Muscle layer of duodenum (tissue), 2 donors: ENCODE results near the gene AGBL4.

Source experiments
- H3K27ac ChIP-seq: one replicate; pipeline ENCODE4 v1.7.0; 2013; ENCODE audit warnings: mild to moderate bottlenecking, low read length
- H3K27me3 ChIP-seq: one replicate; pipeline ENCODE4 v1.7.0; 2013; ENCODE audit warnings: low read depth, mild to moderate bottlenecking, control low read depth, low read length
- H3K36me3 ChIP-seq, 2 donors: one replicate each; pipeline ENCODE4 v1.7.0; 2013; ENCODE audit warnings: low read length in 2 of 2, control low read depth in 1 of 2, mild to moderate bottlenecking in 1 of 2; ENCODE audit not compliant: insufficient read depth in 2 of 2, control insufficient read depth in 1 of 2
- H3K4me1 ChIP-seq, 2 donors: one replicate each; pipeline ENCODE4 v1.7.0; 2013; ENCODE audit warnings: low read length in 2 of 2, mild to moderate bottlenecking in 2 of 2, control low read depth in 1 of 2, moderate library complexity in 1 of 2; ENCODE audit not compliant: insufficient read depth in 2 of 2, control insufficient read depth in 1 of 2
- H3K4me3 ChIP-seq, 2 donors: one replicate each; pipeline ENCODE4 v1.7.0; 2013; ENCODE audit warnings: low read length in 2 of 2, low read depth in 1 of 2, mild to moderate bottlenecking in 1 of 2
- H3K9me3 ChIP-seq, 2 donors: one replicate each; pipeline ENCODE4 v1.7.0; 2013; ENCODE audit warnings: low read length in 2 of 2, control low read depth in 1 of 2, mild to moderate bottlenecking in 1 of 2; ENCODE audit not compliant: control insufficient read depth in 1 of 2
- donor health status: healthy.

Gene AGBL4

DNA sequence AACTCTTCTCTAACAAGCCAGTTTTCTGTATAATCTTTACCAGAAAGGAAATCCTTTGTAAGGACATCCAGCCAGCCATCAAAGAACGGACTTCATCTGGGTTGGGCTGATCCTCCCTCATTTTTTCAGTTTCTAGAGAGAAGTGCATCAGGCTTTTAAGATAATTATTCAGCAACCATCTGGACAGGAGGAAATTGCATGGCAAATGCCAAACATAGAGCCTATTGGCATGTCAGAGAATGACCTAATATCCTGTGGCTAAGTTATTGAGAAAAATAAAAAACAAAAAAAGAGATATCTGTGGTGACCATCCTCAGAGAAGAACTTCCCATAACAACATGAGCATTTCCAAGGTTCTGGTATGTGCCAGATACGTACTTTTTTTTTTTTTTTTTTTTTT, 1172.1 kb downstream of the AGBL4 start:
- Histone ChIP-seq H3K9me3 (no peaks in the 10 kb centered on the region), H3K4me1 (no peaks in the 10 kb centered on the region), H3K27me3 (no peaks in the 10 kb centered on the region), H3K4me3 (no peak overlapping the region), H3K27ac (no peak overlapping the region), H3K36me3 (no peaks in the 10 kb centered on the region)

DNA sequence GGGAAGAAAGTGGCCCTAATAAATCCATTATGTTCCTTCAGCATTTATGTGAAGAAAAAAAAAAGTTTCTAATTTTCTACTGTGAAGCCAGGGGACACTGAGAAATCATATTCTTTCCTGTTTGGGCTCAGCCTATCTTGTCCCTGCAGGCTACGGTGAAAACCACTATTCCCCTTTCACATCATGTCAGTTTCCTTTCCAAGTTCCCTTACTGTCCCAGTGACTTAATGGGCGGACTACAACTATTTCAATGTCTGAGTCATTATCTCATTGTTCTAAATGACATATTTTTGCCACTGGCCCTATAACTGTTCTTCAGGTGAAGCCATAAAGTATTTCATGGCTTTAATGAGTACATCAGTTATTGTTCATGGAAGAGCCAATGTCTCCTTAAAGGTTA, 1175.7 kb downstream of the AGBL4 start:
- Histone ChIP-seq H3K4me1 (no peaks in the 10 kb centered on the region), H3K9me3 (no peaks in the 10 kb centered on the region), H3K27ac (no peak overlapping the region), H3K27me3 (no peaks in the 10 kb centered on the region), H3K4me3 (no peak overlapping the region), H3K36me3 (no peaks in the 10 kb centered on the region)

DNA sequence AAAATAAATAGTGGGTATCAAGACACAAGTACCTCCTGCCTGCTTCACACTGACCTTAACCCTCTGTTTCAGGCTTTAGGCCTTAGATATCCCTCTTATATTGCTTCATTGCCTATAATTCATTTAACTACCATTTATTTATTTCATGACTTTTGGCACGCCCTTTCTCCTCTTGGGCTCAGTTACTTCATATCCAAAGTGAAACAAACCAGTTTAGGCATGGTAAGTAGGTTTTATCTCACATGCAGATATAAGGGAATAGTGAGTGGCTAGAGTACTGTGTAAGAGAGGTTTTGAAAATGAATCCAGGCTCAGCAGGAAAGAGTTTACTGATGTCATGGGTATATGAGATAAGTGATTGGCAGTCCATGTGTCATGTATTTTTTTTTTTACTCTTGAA, 1177.3 kb downstream of the AGBL4 start:
- Histone ChIP-seq H3K36me3 (no peaks in the 10 kb centered on the region), H3K27me3 (no peaks in the 10 kb centered on the region), H3K27ac (no peak overlapping the region), H3K4me3 (no peak overlapping the region), H3K4me1 (no peaks in the 10 kb centered on the region), H3K9me3 (no peaks in the 10 kb centered on the region)

DNA sequence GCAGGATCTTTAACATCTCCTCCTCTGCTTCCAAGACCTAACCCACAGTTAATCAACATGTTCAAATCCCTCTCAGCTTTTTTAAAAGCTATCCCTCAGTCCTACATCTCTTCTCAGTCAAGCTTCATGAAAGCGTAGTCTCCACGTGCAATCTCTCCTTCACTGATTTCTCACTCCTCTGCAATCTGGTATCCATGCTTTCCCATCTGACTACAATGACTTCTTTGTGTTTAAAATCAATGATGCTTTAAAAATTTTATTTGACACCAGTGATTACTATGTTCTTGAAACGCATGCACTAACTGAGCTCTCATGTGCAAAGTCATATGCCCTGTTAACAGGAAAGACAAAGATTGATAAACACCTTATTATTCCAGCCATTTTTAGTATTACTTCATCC, 1179.6 kb downstream of the AGBL4 start:
- H3K27ac ChIP-seq = no peak overlapping the region
- no peaks in the 10 kb centered on the region for H3K27me3 ChIP-seq
- no peaks in the 10 kb centered on the region for H3K4me1 ChIP-seq
- H3K9me3 ChIP-seq = no peaks in the 10 kb centered on the region
- no peaks in the 10 kb centered on the region for H3K36me3 ChIP-seq
- no peak overlapping the region for H3K4me3 ChIP-seq

DNA sequence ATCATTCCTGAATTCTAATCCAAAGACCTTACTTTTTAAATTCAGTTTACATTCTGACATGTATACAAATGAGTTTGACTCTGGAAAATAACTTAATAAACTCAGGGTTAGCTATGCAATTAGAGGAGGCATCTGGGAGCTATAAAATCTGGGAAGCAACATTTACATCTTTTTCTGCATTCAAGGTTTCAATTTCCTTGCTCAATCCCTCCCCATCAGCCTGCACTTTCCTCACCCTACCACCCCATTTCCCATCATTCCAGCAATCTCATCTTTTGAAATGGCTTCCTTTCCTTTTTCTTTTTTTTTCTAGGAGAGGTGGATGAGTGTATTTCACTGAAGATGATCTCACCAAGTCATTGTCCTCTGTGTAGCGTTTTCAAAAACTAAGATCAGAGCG, 1181.8 kb downstream of the AGBL4 start:
- Histone ChIP-seq H3K4me1 (no peaks in the 10 kb centered on the region), H3K27me3 (no peaks in the 10 kb centered on the region), H3K36me3 (no peaks in the 10 kb centered on the region), H3K9me3 (no peaks in the 10 kb centered on the region), H3K27ac (no peak overlapping the region), H3K4me3 (no peak overlapping the region)

DNA sequence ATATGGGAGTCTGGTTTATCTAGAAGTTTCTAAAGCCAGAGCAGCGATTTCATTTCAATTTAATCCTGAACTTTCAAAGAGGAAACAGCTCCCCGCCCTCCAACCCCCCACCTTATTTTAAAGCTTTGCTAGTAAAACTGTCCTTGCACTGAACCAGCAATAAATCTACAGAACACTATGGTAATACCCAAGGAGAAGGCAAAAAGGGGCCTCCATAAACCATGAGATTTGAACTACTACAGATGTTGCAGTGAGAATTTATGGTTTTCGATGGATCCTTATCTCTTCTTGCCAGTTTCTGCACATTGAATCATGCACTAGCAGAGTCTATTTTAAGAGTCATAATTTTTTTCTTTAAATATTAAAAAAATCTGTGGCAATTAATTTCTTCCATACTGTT, 1182.3 kb downstream of the AGBL4 start:
- H3K36me3 ChIP-seq = no peaks in the 10 kb centered on the region
- no peaks in the 10 kb centered on the region for H3K4me1 ChIP-seq
- no peaks in the 10 kb centered on the region for H3K9me3 ChIP-seq
- no peaks in the 10 kb centered on the region for H3K27me3 ChIP-seq
- no peak overlapping the region for H3K4me3 ChIP-seq
- no peak overlapping the region for H3K27ac ChIP-seq

DNA sequence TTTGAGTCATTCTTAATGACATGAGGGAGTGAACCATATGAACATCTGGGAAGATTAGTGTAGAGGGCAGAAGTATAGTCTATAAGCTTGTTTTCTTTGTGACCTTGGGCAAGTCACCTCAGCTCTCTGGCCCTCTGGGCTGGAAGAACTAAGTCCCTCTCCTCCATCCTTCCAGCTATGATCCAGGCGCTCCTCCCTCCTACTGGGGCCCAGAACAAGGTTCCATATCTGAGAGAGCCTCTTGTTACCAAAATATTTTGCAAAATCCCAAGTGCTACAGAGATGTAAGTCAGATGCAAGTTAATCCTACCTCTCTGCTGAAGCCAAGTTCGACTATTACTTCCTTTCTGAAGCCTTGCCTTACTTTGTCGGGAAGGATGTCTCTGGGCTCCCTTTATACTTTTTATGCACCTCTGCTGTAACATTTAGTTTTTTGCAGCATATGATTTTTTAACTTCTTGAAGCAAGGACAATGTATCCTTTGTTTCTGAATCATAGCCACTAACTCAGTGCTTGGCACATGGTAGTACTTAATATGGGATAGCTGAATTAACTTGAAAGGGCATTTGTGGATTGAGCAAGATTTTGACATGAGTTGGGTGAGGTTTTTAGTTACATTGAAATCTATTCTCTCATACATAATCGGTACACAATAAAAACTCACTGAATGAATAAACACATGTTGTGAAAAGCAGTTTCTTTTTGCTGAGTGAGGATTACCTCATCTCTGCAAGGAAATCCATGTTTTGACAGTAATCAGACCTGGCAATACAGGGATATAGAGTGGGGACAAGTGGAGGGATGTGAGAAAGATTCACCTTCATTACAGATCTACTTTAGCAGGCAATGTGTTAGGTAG, 1192.4 kb downstream of the AGBL4 start:
- no peaks in the 10 kb centered on the region for H3K36me3 ChIP-seq
- H3K9me3 ChIP-seq = no peaks in the 10 kb centered on the region
- no peak overlapping the region for H3K4me3 ChIP-seq
- H3K27ac ChIP-seq = no peak overlapping the region
- no peaks in the 10 kb centered on the region for H3K4me1 ChIP-seq
- no peaks in the 10 kb centered on the region for H3K27me3 ChIP-seq

DNA sequence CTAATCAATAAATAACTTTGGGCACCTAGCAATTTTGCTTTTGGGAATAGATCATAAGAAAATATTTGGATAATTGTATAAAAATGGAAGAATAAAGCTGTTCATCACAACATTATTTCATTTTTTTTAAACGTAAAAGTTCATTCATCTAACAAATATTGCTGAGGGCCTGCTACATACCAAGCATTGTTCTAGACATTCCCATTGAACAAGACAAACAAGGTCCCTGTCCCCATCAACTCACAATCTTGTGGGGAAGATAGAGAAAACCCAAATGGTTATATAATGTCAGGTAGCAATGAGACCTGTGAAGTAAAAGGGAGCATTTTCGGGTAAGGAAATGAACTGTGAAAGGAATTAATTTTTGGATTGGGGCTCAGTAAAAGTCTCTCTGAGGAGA, 1193.0 kb downstream of the AGBL4 start:
- Histone ChIP-seq H3K27me3 (no peaks in the 10 kb centered on the region), H3K4me1 (no peaks in the 10 kb centered on the region), H3K9me3 (no peaks in the 10 kb centered on the region), H3K4me3 (no peak overlapping the region), H3K27ac (no peak overlapping the region), H3K36me3 (no peaks in the 10 kb centered on the region)

DNA sequence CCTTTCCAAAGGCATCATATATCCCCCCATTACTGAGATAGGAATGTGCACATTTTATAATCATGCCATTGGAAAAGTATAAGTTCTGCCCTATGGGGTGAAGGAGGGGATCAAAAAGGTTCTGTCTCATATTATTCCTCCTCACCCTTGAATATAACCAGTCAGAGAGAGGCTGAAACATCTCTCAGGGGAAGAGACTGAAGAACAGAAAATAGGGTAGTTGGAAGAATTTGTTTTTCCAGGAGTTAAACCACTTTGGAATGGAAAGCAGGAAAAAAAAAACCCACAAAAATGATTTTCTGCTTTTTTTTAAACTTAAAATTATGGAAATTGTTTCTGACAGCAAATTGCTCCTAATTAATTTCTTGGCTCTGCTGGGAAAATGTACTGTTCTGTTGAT, 1194.3 kb downstream of the AGBL4 start:
- Histone ChIP-seq H3K27me3 (no peaks in the 10 kb centered on the region), H3K9me3 (no peaks in the 10 kb centered on the region), H3K4me1 (no peaks in the 10 kb centered on the region), H3K27ac (no peak overlapping the region), H3K36me3 (no peaks in the 10 kb centered on the region), H3K4me3 (no peak overlapping the region)

DNA sequence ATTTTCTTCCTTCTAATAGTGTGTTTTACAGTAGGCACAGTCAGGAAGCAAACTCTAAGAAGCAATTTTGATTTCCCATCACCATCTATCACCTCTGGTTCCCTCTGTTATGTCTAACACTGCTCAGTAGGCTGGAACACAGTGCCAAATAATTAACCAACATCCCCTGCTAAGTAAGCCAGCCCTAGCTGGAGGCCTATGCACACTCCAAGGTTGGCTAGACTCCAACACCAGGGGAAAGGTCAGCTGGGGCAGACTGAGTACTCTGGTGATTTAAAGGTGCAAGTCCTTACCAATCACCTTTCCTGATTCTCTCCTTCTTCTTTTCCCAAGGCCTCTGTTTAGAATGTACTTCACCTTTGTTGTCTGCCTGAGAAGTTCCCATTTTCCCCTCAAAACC, 1200.6 kb downstream of the AGBL4 start:
- Histone ChIP-seq H3K9me3 (no peaks in the 10 kb centered on the region), H3K27me3 (no peaks in the 10 kb centered on the region), H3K4me3 (no peak overlapping the region), H3K4me1 (peaks cover 0 to 6% of the 10 kb centered on the region in 2 donors), H3K36me3 (no peaks in the 10 kb centered on the region), H3K27ac (no peak overlapping the region)

DNA sequence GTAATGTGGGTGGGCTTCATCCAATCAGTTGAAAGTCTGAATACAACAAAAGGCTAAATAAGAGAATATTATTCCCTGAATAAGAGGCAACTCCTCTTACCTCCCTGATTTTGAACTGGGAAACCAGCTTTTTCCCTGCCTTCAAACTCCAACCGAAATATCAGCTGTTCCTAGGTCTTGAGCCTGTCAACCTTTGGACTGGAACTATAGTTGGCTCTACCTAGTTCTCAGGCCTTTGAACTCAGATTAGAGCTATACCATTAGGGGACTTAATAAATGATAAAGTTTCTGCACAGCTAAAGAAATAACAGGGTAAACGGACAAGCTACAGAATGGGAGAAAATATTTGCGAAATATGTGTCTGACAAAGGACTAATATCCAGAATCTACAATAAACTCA, 1203.3 kb downstream of the AGBL4 start:
- no peak overlapping the region for H3K4me3 ChIP-seq
- no peaks in the 10 kb centered on the region for H3K36me3 ChIP-seq
- H3K27me3 ChIP-seq = no peaks in the 10 kb centered on the region
- H3K9me3 ChIP-seq = no peaks in the 10 kb centered on the region
- H3K4me1 ChIP-seq = peaks cover 0 to 6% of the 10 kb centered on the region in 2 donors
- no peak overlapping the region for H3K27ac ChIP-seq

DNA sequence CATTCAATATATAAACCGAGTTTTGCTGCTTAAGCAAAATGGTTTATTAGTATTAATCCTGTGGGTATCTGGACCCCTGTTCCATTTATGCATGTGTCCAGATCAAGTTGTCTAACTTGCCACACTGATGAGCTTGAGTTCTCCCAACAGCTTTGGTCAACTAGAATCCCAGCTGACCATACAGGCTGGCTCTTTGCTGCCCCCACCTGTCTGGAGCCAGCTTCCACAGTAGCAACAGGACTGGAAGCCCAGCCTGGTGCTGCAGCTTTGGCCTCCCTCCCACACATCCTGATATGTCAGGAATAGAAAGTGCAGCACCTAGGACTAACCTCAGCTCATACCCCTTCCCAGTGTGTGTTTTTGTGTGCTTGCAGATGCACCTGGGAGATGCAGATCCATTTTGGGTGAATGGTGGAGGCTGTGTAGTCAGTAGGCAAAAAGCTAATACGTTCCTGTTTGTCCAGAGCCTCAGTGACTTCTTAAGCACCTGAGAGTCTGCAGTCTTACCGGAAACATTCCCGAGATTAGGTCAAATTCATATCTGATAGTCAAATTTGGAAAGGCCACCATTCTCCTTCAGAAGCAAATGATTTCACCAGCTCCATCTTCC, 1206.1 kb downstream of the AGBL4 start:
- H3K9me3 ChIP-seq = no peaks in the 10 kb centered on the region
- H3K4me3 ChIP-seq = no peak overlapping the region
- H3K27ac ChIP-seq = no peak overlapping the region
- no peaks in the 10 kb centered on the region for H3K36me3 ChIP-seq
- H3K27me3 ChIP-seq = no peaks in the 10 kb centered on the region
- H3K4me1 ChIP-seq = no peaks in the 10 kb centered on the region
